Liver (tissue), 9 donors: Measurements from ENCODE around the gene EEFSEC. TPM values are rescaled to one million over a fixed set of nuclear protein-coding genes. Genes with fewer than 3 reads are reported as not detected.

Experiments
- DNase-seq: peaks from one replicate; pipeline ENCODE4 v3.0.0-alpha.2; 2017; ENCODE audit warnings: low spot score
- H3K27ac ChIP-seq, 2 donors: one replicate each; pipeline ENCODE4 v1.7.0; 2013; ENCODE audit warnings: inconsistent platforms in 2 of 2, low read length in 2 of 2, control low read depth in 1 of 2, low read depth in 1 of 2, mild to moderate bottlenecking in 1 of 2
- H3K27me3 ChIP-seq, 4 donors: one replicate each; pipeline versions ENCODE4 v1.6.1 to v1.7.0; 2013; ENCODE audit warnings: low read length in 3 of 4, inconsistent platforms in 1 of 4, mild to moderate bottlenecking in 1 of 4, moderate library complexity in 1 of 4; ENCODE audit not compliant: control insufficient read depth in 4 of 4, insufficient read depth in 4 of 4
- H3K36me3 ChIP-seq, 4 donors: one replicate each; pipeline versions ENCODE4 v1.6.1 to v1.7.0; 2013; ENCODE audit warnings: low read length in 3 of 4, mild to moderate bottlenecking in 3 of 4, low read depth in 1 of 4, moderate library complexity in 1 of 4; ENCODE audit not compliant: control insufficient read depth in 4 of 4, insufficient read depth in 3 of 4
- H3K4me1 ChIP-seq, 4 donors: one replicate each; pipeline versions ENCODE4 v1.6.1 to v1.7.0; 2013; ENCODE audit warnings: low read length in 3 of 4, mild to moderate bottlenecking in 3 of 4, moderate library complexity in 1 of 4; ENCODE audit not compliant: control insufficient read depth in 4 of 4, insufficient read depth in 4 of 4
- H3K4me3 ChIP-seq, 3 donors: one replicate each; pipeline versions ENCODE4 v1.6.1 to v1.7.0; 2013; ENCODE audit warnings: low read length in 3 of 3, control low read depth in 1 of 3, low read depth in 1 of 3, mild to moderate bottlenecking in 1 of 3
- H3K9ac ChIP-seq, 2 donors: one replicate each; pipeline ENCODE4 v1.7.0; 2013; ENCODE audit warnings: low read length in 2 of 2, mild to moderate bottlenecking in 2 of 2, moderate library complexity in 2 of 2, control low read depth in 1 of 2, low read depth in 1 of 2
- H3K9me3 ChIP-seq, 4 donors: one replicate each; pipeline versions ENCODE4 v1.6.1 to v1.7.0; 2013; ENCODE audit warnings: low read length in 3 of 4; ENCODE audit not compliant: control insufficient read depth in 4 of 4
- ATF3 ChIP-seq: IDR thresholded peaks from 2 replicates; pipeline ENCODE4 v1.6.1; 2016; ENCODE audit warnings: antibody characterized with exemption
- FOXA1 ChIP-seq: IDR thresholded peaks from 2 replicates; pipeline ENCODE4 v1.6.1; 2016; ENCODE audit warnings: antibody characterized with exemption
- GABPA ChIP-seq, 2 donors: IDR thresholded peaks in 1 of 2; conservative IDR thresholded peaks in 1 of 2; 2 replicates each; pipeline ENCODE4 v1.6.1; 2016; ENCODE audit warnings: antibody characterized with exemption in 2 of 2, mild to moderate bottlenecking in 1 of 2, moderate library complexity in 1 of 2
- HNF4G ChIP-seq: IDR thresholded peaks from 2 replicates; pipeline ENCODE4 v1.6.1; 2016; ENCODE audit warnings: antibody characterized with exemption
- JUND ChIP-seq, 2 donors: IDR thresholded peaks; 2 replicates each; pipeline ENCODE4 v1.6.1; 2016; ENCODE audit warnings: antibody characterized with exemption in 2 of 2
- MAX ChIP-seq: IDR thresholded peaks from 2 replicates; pipeline ENCODE4 v1.6.1; 2016; ENCODE audit warnings: antibody characterized with exemption
- RAD21 ChIP-seq, 2 donors: IDR thresholded peaks; 2 replicates each; pipeline ENCODE4 v1.6.1; 2016; ENCODE audit warnings: antibody characterized with exemption in 2 of 2, mild to moderate bottlenecking in 2 of 2
- REST ChIP-seq: IDR thresholded peaks from 2 replicates; pipeline ENCODE4 v1.6.1; 2016; ENCODE audit warnings: antibody characterized with exemption, mild to moderate bottlenecking
- RXRA ChIP-seq, 2 donors: IDR thresholded peaks; 2 replicates each; pipeline ENCODE4 v1.6.1; 2017 to 2018; ENCODE audit warnings: antibody characterized with exemption in 2 of 2, mild to moderate bottlenecking in 1 of 2
- SP1 ChIP-seq: IDR thresholded peaks from 2 replicates; pipeline ENCODE4 v1.6.1; 2018; ENCODE audit warnings: antibody characterized with exemption, mild to moderate bottlenecking
- TAF1 ChIP-seq: conservative IDR thresholded peaks from 2 replicates; pipeline ENCODE4 v1.6.1; 2016; ENCODE audit warnings: antibody characterized with exemption, mild to moderate bottlenecking
- YY1 ChIP-seq: IDR thresholded peaks from 2 replicates; pipeline ENCODE4 v1.6.1; 2016; ENCODE audit warnings: antibody characterized with exemption, mild to moderate bottlenecking
- ZBTB33 ChIP-seq: IDR thresholded peaks from 2 replicates; pipeline ENCODE4 v1.6.1; 2016; ENCODE audit warnings: antibody characterized with exemption
- WGBS: extraction: QIAGEN DNeasy Blood & Tissue Kit; methylation state at CpG from one replicate; pipeline ENCODE4 v1.1.7; 2013; 5-methylcytosine and 5-hydroxymethylcytosine counted together
- polyA plus RNA-seq, 2 donors: library from polyadenylated mRNA; stranded (reverse) in 1 of 2; unstranded in 1 of 2; fragments of 200-250 nt in 1 of 2; fragments of >200 nt in 1 of 2; fragmentation: Nextera tagmentation in 1 of 2; extraction: Ambion mirVana in 1 of 2; gene quantifications; one replicate each; pipeline versions ENCODE4 v1.2.1 to v1.2.3, GENCODE V29; 2013 to 2015
- total RNA-seq, 2 donors: library from RNA; depleted of rRNA; stranded (reverse); fragments of >200 nt; gene quantifications; one replicate each; pipeline ENCODE4 v1.2.3, GENCODE V29; 2014
- donor health status: healthy.
- donor health status: healthy.
- donor health status: healthy.
- donor health status: healthy.
- donor health status: healthy.

Gene EEFSEC
- total and polyA plus RNA-seq, 4 donors: 8.4 to 13.1 (median 10.7) TPM

DNA sequence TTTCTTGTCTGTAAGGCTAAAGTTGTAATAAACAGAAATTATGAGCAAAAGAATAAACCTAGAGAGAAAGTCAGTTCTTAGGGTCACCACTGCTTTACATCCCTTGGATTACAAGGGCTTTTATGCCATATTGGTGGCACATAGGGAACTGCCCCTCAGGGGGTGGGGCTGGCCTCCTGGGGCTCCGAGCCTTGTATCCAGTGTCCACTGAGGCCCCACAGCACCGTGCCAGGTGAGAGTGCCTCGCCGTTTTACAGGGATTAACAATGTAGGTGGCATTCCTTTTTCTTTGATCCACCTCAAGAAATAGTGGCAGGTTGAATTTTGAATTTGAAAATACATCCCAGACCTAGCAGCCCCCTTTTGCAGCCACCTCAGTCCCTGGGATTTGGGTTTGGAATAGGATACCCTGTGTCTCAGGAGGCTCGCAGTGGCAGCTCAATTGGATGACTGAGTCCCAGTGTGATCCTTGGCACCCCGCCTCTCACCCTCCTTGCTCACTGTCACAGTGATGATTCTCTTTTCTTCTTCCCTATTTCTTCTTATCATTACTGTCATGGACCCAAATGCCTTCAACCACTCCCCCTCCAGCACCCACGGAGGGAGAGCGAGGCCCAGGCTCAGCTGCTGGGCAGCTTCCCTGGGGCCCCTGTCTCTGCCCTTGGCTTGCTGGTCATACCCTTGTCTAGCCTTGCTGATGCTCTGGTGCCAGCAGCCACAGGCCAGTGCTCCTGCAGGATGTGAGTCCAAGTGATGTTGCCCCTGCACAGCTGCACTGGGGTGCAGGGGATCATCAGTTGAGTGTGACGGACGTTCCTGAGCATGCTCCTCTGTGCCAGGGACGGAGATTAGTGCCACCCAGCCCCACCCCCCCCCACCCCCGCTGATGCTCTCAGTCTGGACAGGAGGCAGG, 175.5 kb downstream of the EEFSEC start:
- Histone ChIP-seq H3K9ac (no peak overlapping the region), H3K4me1 (peaks cover 3 to 7% (median 5%) of the 10 kb centered on the region in 4 donors), H3K27me3 (no peaks in the 10 kb centered on the region), H3K9me3 (no peaks in the 10 kb centered on the region), H3K36me3 (peaks cover 0 to 3% (median 0%) of the 10 kb centered on the region in 4 donors), H3K4me3 (no peak overlapping the region), H3K27ac (no peak overlapping the region)
- 97% methylated on average over 12 of the region's 12 CpGs for WGBS
- TF ChIP-seq TAF1 (no peak), HNF4G (no peak), JUND (IDR thresholded peaks at IDR 0.05) (no peak), FOXA1 (no peak), RAD21 (IDR thresholded peaks at IDR 0.05) (no peak), YY1 (no peak), ATF3 (no peak), REST (no peak), SP1 (no peak), MAX (no peak)
- no peak for DNase-seq

DNA sequence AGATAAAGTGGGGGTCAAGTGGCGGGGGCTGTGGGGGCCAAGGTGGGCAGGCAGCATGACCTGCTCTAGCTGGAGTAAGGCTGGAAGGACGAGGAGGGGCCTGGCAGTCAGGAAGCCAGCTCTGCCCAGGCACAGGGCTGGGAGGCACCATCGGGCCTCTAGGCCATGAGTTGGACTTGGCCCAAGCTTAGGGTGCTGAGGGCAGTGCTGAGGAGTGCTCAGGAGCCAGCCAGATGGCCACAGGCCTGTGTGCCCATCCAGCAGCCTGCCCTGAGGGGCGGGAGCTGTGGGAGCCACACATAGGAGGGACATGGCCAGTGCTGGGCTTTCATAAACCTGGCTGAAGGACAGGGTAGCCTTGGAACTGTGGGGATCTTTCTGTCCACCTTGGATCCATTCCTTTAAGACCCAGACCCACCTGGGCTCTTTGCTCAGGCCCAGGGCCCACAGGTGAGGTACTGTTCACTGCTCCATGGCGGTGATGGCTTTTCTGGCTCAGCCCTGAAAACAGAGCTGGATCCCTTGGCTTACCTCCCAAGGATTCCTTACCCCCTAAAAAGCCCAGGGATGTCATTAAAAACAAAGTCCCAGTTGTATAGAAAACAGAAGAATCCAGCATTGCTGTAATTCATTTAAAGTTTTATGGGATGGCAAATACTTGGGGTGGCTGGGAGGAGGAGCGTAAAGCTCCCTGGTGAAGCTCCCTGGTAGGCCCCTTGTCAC, 176.4 kb downstream of the EEFSEC start:
- H3K9me3 ChIP-seq: no peaks in the 10 kb centered on the region
- no peak for DNase-seq
- WGBS: 96% methylated on average over 6 of the region's 6 CpGs
- no peak overlapping the region for H3K9ac ChIP-seq
- peaks cover 0 to 4% (median 0%) of the 10 kb centered on the region in 4 donors for H3K36me3 ChIP-seq
- peaks cover 0 to 2% (median 0%) of the 10 kb centered on the region in 4 donors for H3K4me1 ChIP-seq
- H3K4me3 ChIP-seq: no peak overlapping the region
- TF ChIP-seq JUND (IDR thresholded peaks at IDR 0.05) (no peak), RAD21 (IDR thresholded peaks at IDR 0.05) (no peak), RXRA (IDR thresholded peaks at IDR 0.05) (no peak), ATF3 (no peak), ZBTB33 (no peak), YY1 (no peak), TAF1 (no peak), GABPA (IDR thresholded peaks at IDR 0.05 in 1 of 2, conservative IDR thresholded peaks at IDR 0.05 in 1 of 2) (no peak), SP1 (no peak)
- H3K27me3 ChIP-seq: no peaks in the 10 kb centered on the region
- H3K27ac ChIP-seq: no peak overlapping the region
